Stimulated activated memory B cell treated with anti-CD40 and anti-IgM and Interleukin-4, amounts not matched to agents 10 μg/mL and 1 μg/mL and 100 μg/mL, for 72 hours (primary cell): ENCODE data around the gene CACNA1C.

Experiments
- ATAC-seq: fragments of 150-1000 bp; cut with Tn5 transposase; 2 replicates; pipeline ENCODE4 v1.10.0; 2021
- H3K27ac Mint-ChIP-seq: one replicate; pipeline ENCODE4 v1.8.0; 2022; ENCODE audit warnings: mild to moderate bottlenecking, mixed read lengths
- H3K27me3 Mint-ChIP-seq: one replicate; pipeline ENCODE4 v1.8.0; 2022; ENCODE audit warnings: mixed read lengths
- H3K36me3 Mint-ChIP-seq: one replicate; pipeline ENCODE4 v1.8.0; 2022; ENCODE audit warnings: mixed read lengths
- H3K4me1 Mint-ChIP-seq: one replicate; pipeline ENCODE4 v1.8.0; 2022; ENCODE audit warnings: mixed read lengths
- H3K4me3 Mint-ChIP-seq: one replicate; pipeline ENCODE4 v1.8.0; 2022; ENCODE audit warnings: mild to moderate bottlenecking, moderate library complexity, mixed read lengths
- H3K9me3 Mint-ChIP-seq: one replicate; pipeline ENCODE4 v1.8.0; 2022; ENCODE audit warnings: mixed read lengths

Gene CACNA1C

DNA sequence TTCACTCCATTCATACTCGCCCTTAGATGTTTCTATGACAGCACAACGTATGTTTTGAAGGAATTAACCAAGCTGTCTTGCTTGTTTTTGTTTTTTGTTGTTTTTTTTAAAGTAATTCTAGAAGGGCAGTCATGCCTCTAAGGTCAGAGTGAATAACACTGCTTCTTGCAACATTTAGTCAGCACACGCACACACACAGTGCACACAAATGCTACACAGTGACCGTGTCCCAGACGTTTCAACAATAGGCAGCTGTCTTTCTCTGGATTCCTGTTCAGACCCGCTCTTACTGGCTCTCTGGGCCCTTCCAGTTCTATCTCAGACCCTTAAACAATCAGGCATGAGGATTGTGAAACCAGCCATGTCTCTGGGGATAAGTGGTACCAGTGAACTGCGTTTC lies 391.0 kb downstream of the CACNA1C start:
- Mint-ChIP-seq H3K9me3 (peaks cover 9% of the 10 kb centered on the region), H3K27me3 (peaks cover 11% of the 10 kb centered on the region), H3K27ac (no peak overlapping the region), H3K4me3 (no peak overlapping the region), H3K4me1 (no peaks in the 10 kb centered on the region), H3K36me3 (no peaks in the 10 kb centered on the region)
- no peak for ATAC-seq

DNA sequence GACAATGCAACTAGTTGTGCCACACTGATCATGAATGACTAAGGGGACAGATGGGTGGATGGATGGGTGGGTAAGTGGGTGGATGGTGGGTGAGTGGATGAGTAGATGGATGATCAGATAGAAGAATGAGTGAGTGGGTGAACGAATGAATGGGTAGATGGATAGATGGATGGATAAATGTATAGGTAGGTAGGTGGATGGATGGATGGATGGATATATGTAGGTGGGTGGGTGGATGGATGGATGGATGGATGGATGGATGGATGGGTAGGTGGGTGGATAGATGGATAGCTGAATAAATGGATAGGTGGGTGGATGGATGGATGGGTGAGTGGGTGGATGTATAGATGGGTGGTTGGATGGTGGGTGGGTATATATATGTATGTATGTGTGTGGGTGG lies 393.2 kb downstream of the CACNA1C start:
- ATAC-seq, result no peak
- Mint-ChIP-seq H3K4me3 (no peak overlapping the region), H3K27ac (no peak overlapping the region), H3K4me1 (no peaks in the 10 kb centered on the region), H3K9me3 (peaks cover 9% of the 10 kb centered on the region), H3K27me3 (peaks cover 11% of the 10 kb centered on the region), H3K36me3 (no peaks in the 10 kb centered on the region)

DNA sequence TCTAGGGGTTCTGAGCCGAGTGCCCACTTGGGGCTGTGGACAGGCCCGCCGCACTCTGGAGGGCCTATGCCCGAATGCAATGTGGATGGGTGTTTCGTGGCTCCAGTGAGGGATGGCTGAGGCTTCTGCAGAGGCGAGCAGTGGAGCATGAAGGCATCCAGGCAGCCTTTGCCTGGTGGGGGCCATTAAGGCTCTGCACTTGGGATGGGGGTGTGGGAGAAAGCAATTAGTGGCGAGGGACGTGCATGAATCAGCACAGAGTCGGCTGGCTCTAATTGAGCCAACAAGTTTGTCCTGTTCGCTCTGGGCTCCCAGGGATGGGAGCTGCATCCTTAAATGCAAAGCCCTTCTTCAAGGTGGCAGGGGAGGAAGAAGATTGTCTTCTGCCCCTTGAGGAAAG lies 395.1 kb downstream of the CACNA1C start:
- no peak overlapping the region for H3K4me3 Mint-ChIP-seq
- no peaks in the 10 kb centered on the region for H3K36me3 Mint-ChIP-seq
- H3K27ac Mint-ChIP-seq, result no peak overlapping the region
- H3K27me3 Mint-ChIP-seq, result peaks cover 11% of the 10 kb centered on the region
- peaks cover 3% of the 10 kb centered on the region for H3K9me3 Mint-ChIP-seq
- H3K4me1 Mint-ChIP-seq, result no peaks in the 10 kb centered on the region
- ATAC-seq, result no peak

DNA sequence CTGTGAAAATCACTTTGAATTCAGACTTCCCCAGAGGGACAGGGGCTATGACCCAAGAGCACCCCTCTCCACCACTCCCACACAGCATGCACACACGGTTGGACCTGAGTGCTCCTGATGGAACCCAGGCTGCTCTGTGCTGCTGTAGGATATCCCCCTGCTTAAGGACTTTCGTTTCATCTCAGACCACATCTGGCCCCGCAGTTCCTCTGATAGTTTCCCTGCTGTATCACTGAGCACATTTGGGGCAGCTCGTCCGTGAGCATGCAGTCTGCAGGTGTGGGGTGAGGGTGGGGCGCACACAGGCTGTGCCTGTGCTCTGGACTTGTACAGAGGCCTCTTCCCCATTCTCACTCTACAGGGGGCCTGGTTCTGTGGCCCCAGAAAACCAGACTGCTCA lies 396.8 kb downstream of the CACNA1C start:
- Mint-ChIP-seq H3K4me3 (no peak overlapping the region), H3K27me3 (peaks cover 6% of the 10 kb centered on the region), H3K27ac (no peak overlapping the region), H3K9me3 (peaks cover 3% of the 10 kb centered on the region), H3K36me3 (no peaks in the 10 kb centered on the region), H3K4me1 (no peaks in the 10 kb centered on the region)
- peak; percentile 4 for ATAC-seq

DNA sequence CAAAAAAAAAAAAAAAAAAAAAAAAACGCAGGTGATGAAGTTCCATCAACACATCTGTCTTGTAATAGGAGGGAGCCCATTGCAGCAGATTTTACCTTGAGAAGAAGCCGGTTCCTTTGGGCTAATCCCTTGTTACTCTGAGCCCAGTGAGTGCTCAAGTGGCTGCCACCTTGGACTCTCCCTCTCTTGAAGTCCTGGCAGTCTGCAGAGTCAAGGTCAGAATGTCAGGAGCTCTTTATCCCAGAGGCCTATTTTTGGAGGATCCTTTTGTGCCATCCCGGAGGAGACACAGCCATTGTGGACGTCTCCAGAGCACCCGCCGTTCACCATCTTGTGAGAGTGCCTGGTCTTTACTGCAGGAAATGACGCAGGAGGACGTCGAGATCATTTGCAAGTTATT lies 397.8 kb downstream of the CACNA1C start:
- ATAC-seq, result no peak
- no peaks in the 10 kb centered on the region for H3K27me3 Mint-ChIP-seq
- H3K27ac Mint-ChIP-seq, result no peak overlapping the region
- H3K9me3 Mint-ChIP-seq, result peaks cover 3% of the 10 kb centered on the region
- H3K4me1 Mint-ChIP-seq, result no peaks in the 10 kb centered on the region
- no peak overlapping the region for H3K4me3 Mint-ChIP-seq
- no peaks in the 10 kb centered on the region for H3K36me3 Mint-ChIP-seq

DNA sequence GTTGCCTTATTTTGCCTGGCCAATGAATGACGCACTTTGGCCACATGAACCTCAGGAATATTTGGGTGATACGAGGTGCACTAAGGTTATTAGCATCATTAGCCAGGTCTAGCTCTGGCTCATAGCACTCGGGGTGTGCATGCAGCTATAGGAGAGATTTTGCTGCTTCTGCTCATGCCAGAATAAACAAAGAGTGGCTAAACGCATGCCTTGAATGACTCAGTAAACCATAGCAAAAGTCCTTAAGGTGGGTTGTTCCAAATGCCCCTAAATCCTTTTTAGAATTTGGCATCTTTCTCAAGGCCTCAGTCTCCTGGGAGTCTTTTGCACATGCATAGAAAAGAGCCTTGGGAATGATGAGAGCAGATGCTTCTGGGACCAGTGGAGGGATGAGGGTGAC lies 398.2 kb downstream of the CACNA1C start:
- Mint-ChIP-seq H3K4me1 (no peaks in the 10 kb centered on the region), H3K27ac (no peak overlapping the region), H3K9me3 (peaks cover under 1% of the 10 kb centered on the region), H3K4me3 (no peak overlapping the region), H3K27me3 (no peaks in the 10 kb centered on the region), H3K36me3 (no peaks in the 10 kb centered on the region)
- no peak for ATAC-seq

DNA sequence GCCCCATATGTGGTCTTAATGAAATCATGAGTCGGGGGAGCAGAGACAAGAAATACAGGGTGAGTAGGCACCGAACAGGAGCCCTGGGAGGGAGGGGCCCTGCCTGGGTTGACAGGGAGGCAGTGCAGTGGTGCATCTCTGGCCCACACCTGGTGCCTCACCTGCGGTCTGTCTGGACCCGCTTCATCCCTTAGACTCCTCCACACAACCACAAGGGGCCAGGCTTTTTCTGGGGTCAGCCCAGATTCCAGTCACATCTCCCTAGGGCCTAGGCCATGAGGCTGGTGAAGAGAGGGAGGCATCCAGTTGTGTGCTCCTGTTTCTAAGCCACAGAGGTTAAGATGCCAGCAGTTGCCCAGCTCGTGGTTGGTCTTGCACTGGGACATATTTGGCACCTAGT lies 398.7 kb downstream of the CACNA1C start:
- H3K36me3 Mint-ChIP-seq, result no peaks in the 10 kb centered on the region
- ATAC-seq, result no peak
- no peak overlapping the region for H3K27ac Mint-ChIP-seq
- no peaks in the 10 kb centered on the region for H3K27me3 Mint-ChIP-seq
- no peak overlapping the region for H3K4me3 Mint-ChIP-seq
- no peaks in the 10 kb centered on the region for H3K4me1 Mint-ChIP-seq
- no peaks in the 10 kb centered on the region for H3K9me3 Mint-ChIP-seq

DNA sequence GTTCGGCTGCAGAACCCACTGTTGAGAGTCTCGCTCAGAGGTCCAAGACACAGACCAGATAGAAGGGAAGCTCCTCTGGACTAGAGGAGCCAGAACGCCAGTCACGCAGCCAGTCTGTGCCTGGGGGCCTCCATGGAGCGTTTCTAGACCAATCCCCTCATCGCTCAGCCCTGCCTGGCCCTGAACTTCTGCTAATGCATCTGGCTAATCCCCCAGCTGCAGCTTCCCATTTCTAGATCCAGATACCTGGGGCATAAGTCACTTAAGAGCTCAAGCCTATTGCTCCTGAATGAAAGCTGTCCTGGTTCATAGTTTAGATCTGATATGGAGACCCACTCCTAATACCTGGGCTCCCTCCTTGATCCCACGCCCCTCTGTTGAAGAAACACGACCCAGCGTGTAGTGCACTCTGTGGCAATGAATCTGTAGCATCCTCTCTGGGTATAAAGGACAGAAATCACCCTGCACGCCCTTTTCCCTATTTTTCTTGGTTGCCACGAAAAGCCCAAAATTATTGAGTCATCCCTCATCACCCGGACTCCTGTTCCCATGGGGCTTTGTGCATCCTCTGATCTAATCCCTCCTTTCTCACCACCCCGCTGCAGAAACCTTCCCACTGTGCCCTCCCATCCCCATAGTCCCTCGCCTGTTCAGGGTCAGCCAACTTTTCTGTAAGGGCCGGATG lies 400.4 kb downstream of the CACNA1C start:
- H3K27ac Mint-ChIP-seq, result no peak overlapping the region
- no peak for ATAC-seq

DNA sequence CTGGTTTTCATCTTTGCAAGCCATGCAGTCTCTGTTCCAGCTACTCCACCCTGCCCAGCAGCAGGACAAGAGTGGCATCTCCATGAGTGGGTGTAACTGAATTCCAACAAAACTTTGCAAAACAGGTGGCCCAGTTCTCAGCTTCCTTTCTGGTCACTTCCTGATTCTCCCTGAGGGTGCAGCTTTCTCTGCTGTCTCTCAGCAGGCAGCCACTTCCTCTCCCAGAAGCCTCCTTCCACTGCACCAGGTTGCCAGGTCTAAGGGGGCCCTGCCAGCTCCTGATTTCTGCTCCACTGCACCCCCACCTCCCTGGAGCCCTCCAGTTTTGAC lies 400.9 kb downstream of the CACNA1C start:
- H3K4me1 Mint-ChIP-seq, result no peaks in the 10 kb centered on the region
- H3K36me3 Mint-ChIP-seq, result no peaks in the 10 kb centered on the region
- H3K27ac Mint-ChIP-seq, result no peak overlapping the region
- no peaks in the 10 kb centered on the region for H3K27me3 Mint-ChIP-seq
- no peak for ATAC-seq
- no peak overlapping the region for H3K4me3 Mint-ChIP-seq
- H3K9me3 Mint-ChIP-seq, result no peaks in the 10 kb centered on the region

More for the DNA sequence above, 400.4 kb downstream of the CACNA1C start:
- H3K4me1 Mint-ChIP-seq, result no peaks in the 10 kb centered on the region
- H3K9me3 Mint-ChIP-seq, result no peaks in the 10 kb centered on the region
- H3K36me3 Mint-ChIP-seq, result no peaks in the 10 kb centered on the region
- no peak overlapping the region for H3K4me3 Mint-ChIP-seq
- no peaks in the 10 kb centered on the region for H3K27me3 Mint-ChIP-seq

DNA sequence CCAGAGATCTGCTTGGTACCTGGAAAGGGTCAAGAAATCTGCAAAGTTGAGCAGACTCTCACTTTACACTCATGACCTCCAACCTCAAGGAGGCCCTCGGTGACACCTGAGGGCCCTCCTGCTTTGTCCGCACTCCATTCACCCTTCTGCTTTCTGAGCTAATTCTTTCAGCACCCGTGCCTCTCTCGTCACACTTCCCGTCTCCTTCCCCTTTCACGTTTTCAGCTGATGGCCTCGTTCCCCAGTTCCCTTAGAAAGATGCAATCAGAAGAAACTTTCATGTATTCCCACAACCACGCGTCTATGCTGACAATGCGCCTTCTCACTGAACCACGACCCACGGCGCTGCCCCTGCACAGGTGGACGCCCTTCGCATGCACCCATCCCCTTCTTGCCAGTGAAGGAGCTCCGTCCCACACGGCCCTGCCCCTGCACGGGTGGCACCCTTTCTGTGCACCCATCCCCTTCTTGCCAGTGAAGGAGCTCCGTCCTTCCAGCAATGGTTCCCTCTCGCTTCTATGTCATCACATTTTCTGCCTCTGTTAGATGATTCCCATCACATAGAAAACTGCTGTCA lies 401.9 kb downstream of the CACNA1C start:
- Mint-ChIP-seq H3K4me3 (no peak overlapping the region), H3K9me3 (no peaks in the 10 kb centered on the region), H3K27me3 (no peaks in the 10 kb centered on the region), H3K27ac (no peak overlapping the region), H3K4me1 (no peaks in the 10 kb centered on the region), H3K36me3 (no peaks in the 10 kb centered on the region)
- no peak for ATAC-seq

DNA sequence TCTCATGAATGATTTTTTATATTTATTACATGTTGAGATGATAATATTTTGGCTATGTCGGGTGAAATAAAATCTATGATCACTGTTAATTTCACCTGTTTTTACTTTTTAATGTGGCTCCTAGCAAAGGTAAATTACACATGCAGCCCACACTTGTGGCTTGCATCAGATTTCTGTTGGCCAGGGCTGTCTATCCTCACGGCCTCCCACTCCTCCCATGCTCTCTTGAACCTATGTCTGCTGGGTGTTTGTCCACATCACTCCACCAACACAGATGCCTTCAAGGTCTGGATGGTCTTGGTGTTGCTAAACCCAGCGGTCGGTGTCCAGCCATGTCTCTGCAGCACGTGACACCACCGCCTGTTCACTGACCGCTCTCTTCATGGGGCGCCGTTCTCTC lies 402.6 kb downstream of the CACNA1C start:
- Mint-ChIP-seq H3K4me3 (no peak overlapping the region), H3K9me3 (no peaks in the 10 kb centered on the region), H3K4me1 (no peaks in the 10 kb centered on the region), H3K27me3 (no peaks in the 10 kb centered on the region), H3K27ac (no peak overlapping the region), H3K36me3 (no peaks in the 10 kb centered on the region)
- no peak for ATAC-seq

DNA sequence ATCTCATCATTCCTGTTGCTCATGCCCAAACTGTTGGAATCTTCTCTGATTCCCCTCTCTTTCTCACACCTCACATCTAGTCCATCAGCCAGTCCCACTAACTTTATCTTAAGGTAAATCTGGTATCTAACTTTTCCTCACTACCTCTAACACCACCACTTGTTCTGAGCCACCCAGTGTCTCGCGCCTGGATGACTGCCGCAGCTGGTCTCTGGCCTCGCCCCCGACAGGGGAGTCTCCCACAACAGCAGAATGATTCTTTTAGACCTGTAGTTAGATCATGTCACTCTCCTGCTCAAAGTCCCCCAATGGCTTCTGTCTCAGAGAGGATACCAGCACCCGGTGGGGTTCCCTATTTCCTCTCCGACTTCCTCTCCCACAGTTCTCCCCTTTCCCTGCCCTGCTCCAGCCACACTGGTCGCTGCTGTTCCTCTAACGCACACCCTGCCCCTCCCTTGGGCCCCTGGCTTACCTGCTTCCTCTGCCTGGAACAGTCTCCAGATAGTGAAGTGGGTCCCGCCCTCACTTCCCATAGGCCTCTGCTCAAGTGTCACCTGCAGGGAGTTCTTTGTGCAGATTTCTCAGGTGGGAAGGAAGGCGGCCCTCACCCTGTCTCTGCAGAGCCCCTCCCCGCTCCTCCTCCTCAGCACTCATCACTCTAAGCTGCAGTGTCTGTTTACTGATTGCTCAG lies 403.5 kb downstream of the CACNA1C start:
- H3K9me3 Mint-ChIP-seq, result no peaks in the 10 kb centered on the region
- H3K4me1 Mint-ChIP-seq, result no peaks in the 10 kb centered on the region
- H3K36me3 Mint-ChIP-seq, result no peaks in the 10 kb centered on the region
- no peak for ATAC-seq
- no peaks in the 10 kb centered on the region for H3K27me3 Mint-ChIP-seq
- no peak overlapping the region for H3K4me3 Mint-ChIP-seq
- no peak overlapping the region for H3K27ac Mint-ChIP-seq

DNA sequence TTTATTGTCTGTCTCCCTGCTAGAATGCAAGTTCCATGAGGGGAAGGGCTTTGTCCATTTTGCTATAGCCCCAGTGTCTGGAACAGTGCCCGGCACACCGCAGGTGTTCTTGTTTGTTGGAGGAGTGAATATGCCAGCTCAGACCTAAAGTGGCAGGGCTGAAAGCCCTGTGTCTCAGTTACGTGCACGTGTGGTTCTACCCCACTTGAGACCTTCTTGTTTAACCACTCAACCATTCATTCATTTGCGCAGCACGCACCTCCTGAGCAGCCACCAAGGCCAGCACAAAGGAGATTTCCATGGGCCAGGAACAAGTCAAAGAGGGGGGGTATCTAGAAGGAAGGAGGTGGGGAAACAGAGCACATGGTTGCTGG lies 404.0 kb downstream of the CACNA1C start:
- Mint-ChIP-seq H3K9me3 (no peaks in the 10 kb centered on the region), H3K36me3 (no peaks in the 10 kb centered on the region), H3K27ac (no peak overlapping the region), H3K4me1 (no peaks in the 10 kb centered on the region), H3K4me3 (no peak overlapping the region), H3K27me3 (peaks cover 2% of the 10 kb centered on the region)
- no peak for ATAC-seq

DNA sequence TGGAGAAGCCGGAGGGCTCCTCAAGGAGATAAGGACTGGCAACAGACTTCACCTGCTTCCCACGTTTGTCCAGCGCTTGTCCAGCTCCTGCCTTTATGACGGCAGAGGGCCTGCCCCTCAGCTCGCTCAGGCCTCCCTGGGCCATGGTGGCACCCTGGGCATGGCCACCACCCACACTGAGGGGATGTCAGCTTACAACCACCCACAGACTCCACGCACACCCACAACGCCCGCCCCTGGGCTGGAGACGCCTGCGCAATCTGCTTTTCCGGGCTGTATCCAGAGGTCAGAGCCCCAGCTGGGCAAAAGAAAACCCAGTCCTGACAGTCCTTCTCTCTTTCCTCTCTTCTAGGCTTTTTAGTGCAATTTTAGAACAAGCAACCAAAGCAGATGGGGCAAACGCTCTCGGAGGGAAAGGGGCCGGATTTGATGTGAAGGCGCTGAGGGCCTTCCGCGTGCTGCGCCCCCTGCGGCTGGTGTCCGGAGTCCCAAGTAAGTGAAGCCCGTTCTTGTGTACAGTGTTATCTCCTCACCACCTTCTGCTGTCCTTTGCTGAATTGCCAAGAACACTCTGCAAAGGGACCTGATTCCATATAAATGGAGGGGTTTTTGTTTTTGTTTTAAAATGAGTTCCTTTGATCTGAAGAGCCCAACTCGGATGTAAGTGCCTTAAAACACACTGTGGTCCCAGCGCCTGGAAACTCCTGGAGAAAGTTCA lies 404.6 kb downstream of the CACNA1C start:
- Mint-ChIP-seq H3K9me3 (no peaks in the 10 kb centered on the region), H3K27me3 (peaks cover 8% of the 10 kb centered on the region), H3K4me1 (no peaks in the 10 kb centered on the region), H3K36me3 (no peaks in the 10 kb centered on the region), H3K27ac (no peak overlapping the region), H3K4me3 (no peak overlapping the region)
- no peak for ATAC-seq

DNA sequence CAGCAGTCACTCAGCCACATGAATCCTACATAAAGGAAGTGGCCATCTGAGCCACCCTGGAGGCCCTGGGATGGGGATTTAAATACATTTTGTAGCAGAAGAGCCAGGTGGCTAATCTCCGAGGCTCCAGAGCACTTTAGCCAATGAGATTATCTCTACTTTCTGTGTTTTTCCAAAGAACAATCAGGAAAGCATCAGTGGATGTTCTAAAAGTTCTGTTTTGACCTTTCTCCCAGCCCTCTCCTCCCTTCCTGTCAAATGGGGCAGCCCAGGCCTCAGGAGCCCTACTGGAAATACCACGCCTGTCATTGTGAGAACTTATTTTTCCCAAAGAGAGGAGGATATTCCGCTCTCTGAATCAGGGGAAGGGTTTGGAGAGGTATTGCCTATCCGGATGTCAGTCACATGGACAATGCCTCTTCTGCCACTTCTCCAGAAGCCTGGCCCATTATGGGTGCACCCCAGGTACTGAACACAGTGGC lies 405.2 kb downstream of the CACNA1C start:
- Mint-ChIP-seq H3K27me3 (peaks cover 10% of the 10 kb centered on the region), H3K36me3 (no peaks in the 10 kb centered on the region), H3K9me3 (no peaks in the 10 kb centered on the region), H3K27ac (no peak overlapping the region), H3K4me3 (no peak overlapping the region), H3K4me1 (no peaks in the 10 kb centered on the region)
- ATAC-seq, result no peak
